Skin epidermis (tissue), 12 donors: ENCODE results near the gene PTK6.
A peak's percentile ranks its signal among the peaks of the same experiment; 100 is the strongest.

Source experiments
- H3K27ac ChIP-seq, 21 experiments: fragments of 200-600 bp; sonication (generic) in 11 of 21; one replicate each; pipeline ENCODE4 v1.5.0; 2020; ENCODE audit warnings: mild to moderate bottlenecking in 3 of 21, inconsistent platforms in 2 of 21, moderate library complexity in 2 of 21
- H3K4me3 ChIP-seq, 7 experiments: fragments of 200-600 bp; sonication (generic) in 2 of 7; one replicate each; pipeline ENCODE4 v1.5.0; 2020; ENCODE audit warnings: inconsistent platforms in 2 of 7, mild to moderate bottlenecking in 2 of 7, moderate library complexity in 1 of 7

Gene PTK6

DNA sequence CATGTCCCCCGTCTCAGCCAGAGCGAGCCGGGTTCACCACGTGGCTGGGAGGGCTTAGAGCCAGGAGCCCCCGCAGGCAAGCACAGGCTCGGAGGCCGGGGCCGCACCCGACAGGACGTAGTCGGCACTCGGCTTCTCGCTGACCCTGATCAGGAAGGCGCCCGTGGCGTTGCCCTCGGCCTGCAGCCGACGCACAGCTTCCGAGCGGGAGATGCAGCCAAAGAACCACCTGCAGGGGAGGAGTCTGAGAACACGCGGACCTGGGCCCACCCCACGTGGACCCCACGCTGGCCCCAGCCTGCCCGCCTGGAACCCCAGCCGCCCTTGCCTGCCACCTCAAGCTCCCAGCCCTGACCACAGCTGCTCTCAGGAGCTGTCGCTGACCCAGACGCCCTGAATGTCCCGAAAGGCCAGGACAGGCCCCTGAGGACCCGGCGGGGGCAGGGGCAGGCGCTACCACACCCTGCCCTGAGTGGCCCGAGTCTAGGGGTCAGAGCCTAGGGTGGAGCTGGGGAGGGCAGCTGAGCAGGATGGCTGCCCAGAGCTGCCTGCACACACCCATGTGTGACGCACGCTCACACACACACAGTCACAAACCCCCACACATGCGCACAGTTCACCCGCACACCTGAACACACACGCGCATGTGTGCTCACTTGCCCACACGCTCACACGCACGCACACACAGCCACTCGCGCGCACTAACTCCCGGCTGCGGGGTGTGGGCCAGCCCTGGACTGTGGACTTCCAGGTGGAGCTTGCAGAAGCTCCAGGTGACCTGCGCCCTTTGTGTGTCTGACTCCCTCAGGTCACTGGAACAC is 2.1 kb downstream of the PTK6 start:
- peak overlapping the region in 16 of 21 experiments; percentile 20 to 87 (median 61) for H3K27ac ChIP-seq
- H3K4me3 ChIP-seq: peak overlapping the region in 3 of 7 experiments; percentile 3 to 15 (median 15)

DNA sequence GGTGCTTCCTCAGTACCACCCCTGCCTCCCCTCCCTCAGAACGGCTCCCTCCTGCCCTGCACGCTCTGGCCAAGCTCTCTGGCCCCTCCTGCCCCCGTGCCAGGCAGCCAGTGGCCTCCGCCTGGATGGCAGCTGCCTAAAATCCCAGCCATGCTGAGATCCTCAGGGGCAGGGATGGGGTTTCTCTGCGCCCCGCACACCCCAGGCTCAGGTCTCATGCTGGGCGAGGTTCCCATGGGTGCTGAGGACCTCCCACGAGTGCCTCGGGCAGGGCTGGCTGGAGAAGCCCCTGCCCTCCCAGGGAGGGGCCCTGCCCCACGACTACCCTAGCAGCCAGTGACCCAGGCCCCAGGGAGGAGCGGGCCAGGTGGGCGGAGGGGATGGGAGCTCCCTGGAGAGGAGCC is 2.7 kb downstream of the PTK6 start:
- H3K4me3 ChIP-seq: peak overlapping the region in 1 of 7 experiments; percentile 5
- H3K27ac ChIP-seq: peak overlapping the region in 18 of 21 experiments; percentile 0 to 87 (median 56)

DNA sequence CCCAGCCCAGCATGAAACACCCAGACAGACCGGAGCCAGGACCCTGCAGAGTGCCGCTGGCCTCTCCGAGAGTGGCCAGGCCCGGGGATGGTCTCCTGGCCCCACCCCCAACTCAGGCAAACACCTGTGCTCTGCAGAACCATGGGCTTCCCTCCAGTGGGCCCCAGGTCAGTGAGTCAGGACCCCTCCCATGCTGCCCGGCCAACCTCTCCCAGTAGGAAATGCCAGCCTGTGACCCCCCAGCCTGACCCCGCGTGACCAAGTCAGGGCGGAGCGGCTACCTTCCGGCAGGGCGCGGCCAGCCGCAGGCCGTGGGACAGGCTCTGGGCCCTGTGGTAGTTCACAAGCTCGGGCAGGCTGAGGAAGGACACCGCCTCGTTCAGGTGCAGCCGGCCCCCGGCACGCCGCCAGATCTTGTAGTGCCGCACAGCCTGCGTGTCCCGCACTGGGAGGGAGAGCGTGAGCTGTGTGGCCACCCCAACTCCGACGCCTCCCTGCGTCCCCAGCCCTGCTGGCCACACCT is 3.2 kb downstream of the PTK6 start:
- H3K27ac ChIP-seq: peak overlapping the region in 13 of 21 experiments; percentile 0 to 87 (median 60)
- no peak overlapping the region for H3K4me3 ChIP-seq

DNA sequence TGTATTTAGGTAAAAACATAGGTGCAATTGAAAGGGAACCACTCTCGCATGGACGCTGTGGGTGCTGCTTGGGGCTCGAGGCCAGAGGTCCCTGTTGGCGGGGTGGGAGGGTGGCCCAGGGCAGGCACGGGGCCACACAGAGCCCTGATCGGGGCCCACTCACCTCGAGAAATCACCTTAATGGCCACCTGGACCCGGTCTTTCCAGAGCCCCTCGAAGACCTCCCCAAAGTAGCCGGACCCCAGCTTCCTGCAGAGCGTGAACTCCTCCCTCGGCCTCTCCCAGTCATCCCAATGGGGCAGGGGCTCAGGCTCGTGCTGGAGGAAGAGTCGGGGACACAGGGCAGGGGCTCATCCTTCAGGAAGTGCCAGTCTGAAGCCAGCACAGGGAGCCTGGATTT is 3.8 kb downstream of the PTK6 start:
- peak overlapping the region in 1 of 21 experiments; percentile 87 for H3K27ac ChIP-seq
- no peak overlapping the region for H3K4me3 ChIP-seq

DNA sequence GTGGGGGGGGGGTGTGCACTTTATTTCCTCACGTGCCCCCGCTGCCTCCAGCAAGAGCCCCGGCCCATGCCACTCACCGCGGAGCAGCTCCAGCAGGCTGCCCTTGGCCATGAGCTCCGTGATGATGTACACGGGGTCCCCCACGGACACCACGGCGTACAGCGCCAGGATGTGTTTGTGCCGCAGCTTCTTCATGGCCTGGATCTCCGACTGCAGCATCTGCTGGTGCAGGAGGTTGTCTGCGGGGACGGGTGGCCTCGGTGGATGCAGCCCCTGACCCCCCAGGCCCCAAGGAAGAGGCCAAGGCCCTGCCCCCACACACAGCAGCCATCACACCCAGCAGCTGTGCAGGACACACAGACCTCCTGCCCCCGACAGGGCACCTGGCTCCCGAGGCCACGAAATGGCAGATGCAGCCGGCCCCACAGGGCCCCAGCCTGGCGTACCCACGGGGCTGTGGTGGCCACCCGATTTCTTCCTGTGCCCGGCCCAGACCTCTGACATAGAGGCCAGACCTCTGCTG is 4.7 kb downstream of the PTK6 start:
- Histone ChIP-seq H3K27ac (no peak overlapping the region), H3K4me3 (no peak overlapping the region)

GRCh38 chr20:63531686-63532448 is 5.3 kb downstream of the PTK6 start:
- no peak overlapping the region for H3K27ac ChIP-seq
- H3K4me3 ChIP-seq: no peak overlapping the region

DNA sequence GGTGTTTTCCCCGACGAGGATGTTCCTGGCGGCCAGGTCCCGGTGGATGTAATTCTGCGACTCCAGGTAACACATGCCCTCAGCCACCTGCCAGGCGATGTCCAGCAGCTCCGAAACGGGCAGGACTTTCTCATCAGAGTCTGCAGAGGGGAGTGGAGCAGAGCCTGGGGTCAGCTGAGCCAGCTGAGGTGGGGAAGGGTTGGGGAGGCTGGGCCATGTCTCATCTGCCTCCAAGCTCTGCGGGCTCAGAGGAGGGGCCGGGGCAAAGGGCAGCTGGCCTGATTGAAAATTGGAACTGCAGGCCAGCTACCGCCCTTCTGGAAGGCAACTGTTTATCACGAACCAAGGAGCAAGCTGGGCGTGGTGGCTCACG is 6.4 kb downstream of the PTK6 start:
- H3K27ac ChIP-seq: no peak overlapping the region
- no peak overlapping the region for H3K4me3 ChIP-seq

GRCh38 chr20:63529861-63530787 is 7.1 kb downstream of the PTK6 start:
- no peak overlapping the region for H3K4me3 ChIP-seq
- no peak overlapping the region for H3K27ac ChIP-seq

DNA sequence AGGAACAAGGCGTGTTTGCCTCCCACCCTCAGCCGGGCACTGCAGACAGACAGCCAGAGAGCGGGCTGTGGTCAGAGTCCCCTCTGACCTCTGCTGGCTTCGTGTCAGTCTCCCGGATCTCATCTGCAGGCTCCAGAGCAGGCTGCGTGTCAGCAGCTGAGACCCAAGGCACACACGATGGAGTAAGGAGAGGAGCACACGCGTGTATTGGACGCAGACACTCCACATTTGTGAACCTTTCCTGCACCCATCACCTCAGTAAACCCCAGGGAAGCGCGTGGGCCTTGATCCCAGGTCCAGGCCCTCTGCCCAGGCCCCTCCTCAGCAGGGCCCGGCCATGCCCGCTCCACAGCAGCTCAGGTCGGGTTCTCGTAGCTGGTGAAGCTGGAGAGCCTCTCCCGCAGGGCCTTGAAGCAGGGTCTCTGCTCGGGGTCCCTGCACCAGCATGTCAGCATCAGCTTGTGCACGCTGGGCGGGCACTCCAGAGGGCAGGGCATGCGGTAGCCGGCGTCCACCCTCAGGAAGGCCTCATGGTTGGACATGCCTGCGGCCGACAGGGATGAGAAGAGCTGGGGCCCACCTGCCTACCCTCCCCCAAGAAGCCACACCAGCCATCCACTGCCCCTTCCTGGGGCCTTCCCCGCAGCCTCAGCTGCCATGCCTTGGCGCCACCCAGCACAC is 7.9 kb downstream of the PTK6 start:
- no peak overlapping the region for H3K4me3 ChIP-seq
- no peak overlapping the region for H3K27ac ChIP-seq

- Histone ChIP-seq H3K4me3 (no peak overlapping the region), H3K27ac (no peak overlapping the region)
Observed at GRCh38 chr20:63527184-63527583, 10.0 kb downstream of the PTK6 start.

GRCh38 chr20:63525971-63526370 is 11.2 kb downstream of the PTK6 start:
- Histone ChIP-seq H3K4me3 (no peak overlapping the region), H3K27ac (no peak overlapping the region)

- no peak overlapping the region for H3K4me3 ChIP-seq
- H3K27ac ChIP-seq: no peak overlapping the region
Observed at GRCh38 chr20:63525185-63525584, 12.0 kb downstream of the PTK6 start.

GRCh38 chr20:63522981-63523611 is 14.1 kb downstream of the PTK6 start:
- H3K4me3 ChIP-seq: peak overlapping the region in 1 of 7 experiments; percentile 83
- H3K27ac ChIP-seq: peak overlapping the region in 5 of 21 experiments; percentile 0 to 100 (median 25)

- Histone ChIP-seq H3K4me3 (peak overlapping the region; percentile 53 to 89 (median 83)), H3K27ac (peak overlapping the region in 13 of 21 experiments; percentile 0 to 100 (median 99))
Observed at GRCh38 chr20:63522091-63522868, 14.9 kb downstream of the PTK6 start.

- H3K27ac ChIP-seq: peak overlapping the region; percentile 16 to 100 (median 99)
- H3K4me3 ChIP-seq: peak overlapping the region; percentile 53 to 89 (median 83)
Observed at GRCh38 chr20:63521602-63522001, 15.6 kb downstream of the PTK6 start.

DNA sequence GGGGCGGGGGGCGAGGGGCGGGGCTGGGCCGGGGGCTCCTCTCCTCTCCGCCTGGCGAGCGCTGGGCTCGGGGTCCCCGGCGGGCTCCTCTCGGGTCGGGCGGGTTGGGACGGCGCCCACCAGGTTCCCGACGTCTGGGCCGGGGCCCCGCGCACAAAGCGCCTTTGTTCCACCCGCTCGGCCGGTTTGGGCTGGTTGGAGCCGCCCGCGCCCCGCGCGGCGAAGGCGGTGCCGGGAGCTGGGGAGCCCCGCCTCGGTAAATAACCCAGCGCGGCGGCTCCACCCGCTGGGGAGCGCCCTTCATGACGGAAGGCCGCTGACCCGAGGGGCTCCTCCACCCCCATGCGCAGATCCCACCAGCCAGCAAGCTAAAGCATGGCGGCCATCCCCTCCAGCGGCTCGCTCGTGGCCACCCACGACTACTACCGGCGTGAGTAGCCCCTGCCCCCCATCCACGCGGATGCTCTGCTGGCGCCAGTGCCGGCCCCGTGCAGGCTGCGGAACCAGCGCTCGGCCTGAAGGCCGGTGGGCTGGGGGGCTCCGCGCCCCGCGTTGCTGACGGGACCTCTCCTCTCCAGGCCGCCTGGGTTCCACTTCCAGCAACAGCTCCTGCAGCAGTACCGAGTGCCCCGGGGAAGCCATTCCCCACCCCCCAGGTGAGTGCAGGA is 16.1 kb downstream of the PTK6 start:
- Histone ChIP-seq H3K27ac (peak overlapping the region; percentile 93 to 100 (median 99)), H3K4me3 (peak overlapping the region; percentile 53 to 89 (median 83))

- Histone ChIP-seq H3K27ac (peak within 1 kb of the TSS; percentile 93 to 100 (median 99)), H3K4me3 (peak within 1 kb of the TSS; percentile 53 to 89 (median 83))
Observed at GRCh38 chr20:63520504-63520933, 16.7 kb downstream of the PTK6 start, which contains the start of gene PPDPF. PPDPF (plus strand) TSS chr20:63520765; CDS start chr20:63521309, 544 bp downstream.
